Fibroblast of lung (primary cell): ENCODE data around the gene TMEM138. TPM values are rescaled to one million over a fixed set of nuclear protein-coding genes. Genes with fewer than 3 reads are reported as not detected.

Experiments
- DNase-seq, 2 donors: peaks; one replicate each; pipeline versions ENCODE4 v3.0.0 to v3.0.0-alpha.2; 2010; ENCODE audit warnings: low read depth in 2 of 2
- H2AFZ ChIP-seq: 2 replicates; pipeline ENCODE4 v1.5.1; 2012; ENCODE audit warnings: low read length, control low read depth, inconsistent platforms
- H3K27ac ChIP-seq: 2 replicates; pipeline ENCODE4 v1.5.1; 2011; ENCODE audit warnings: low read length, control low read depth; ENCODE audit not compliant: insufficient read depth
- H3K27me3 ChIP-seq: 2 replicates; pipeline ENCODE4 v1.5.1; 2011; ENCODE audit warnings: mild to moderate bottlenecking, low read length; ENCODE audit not compliant: control insufficient read depth, insufficient read depth
- H3K36me3 ChIP-seq: 2 replicates; pipeline ENCODE4 v1.5.1; 2011; ENCODE audit warnings: low read length; ENCODE audit not compliant: control insufficient read depth, insufficient read depth
- H3K4me1 ChIP-seq: 2 replicates; pipeline ENCODE4 v1.5.1; 2011; ENCODE audit warnings: low read length; ENCODE audit not compliant: control insufficient read depth, insufficient read depth; ENCODE audit errors: extremely low read depth
- H3K4me2 ChIP-seq: 2 replicates; pipeline ENCODE4 v1.5.1; 2011; ENCODE audit warnings: low read length, control low read depth; ENCODE audit not compliant: insufficient read depth; ENCODE audit errors: extremely low read depth
- H3K4me3 ChIP-seq, 4 experiments: fragments of 200-600 bp in 1 of 4; sonication (generic) in 1 of 4; replicated peaks in 1 of 4; 2 replicates each; pipeline ENCODE4 v1.5.1; 2011 to 2016; ENCODE audit warnings: low read length in 4 of 4, low read depth in 3 of 4, mild to moderate bottlenecking in 3 of 4, control low read depth in 2 of 4, inconsistent platforms in 1 of 4, mixed read lengths in 1 of 4; ENCODE audit not compliant: insufficient read depth in 1 of 4; ENCODE audit errors: control extremely low read depth in 1 of 4
- H3K79me2 ChIP-seq: 2 replicates; pipeline ENCODE4 v1.5.1; 2012; ENCODE audit warnings: mild to moderate bottlenecking, low read length, inconsistent platforms; ENCODE audit not compliant: control insufficient read depth, insufficient read depth
- H3K9ac ChIP-seq: 2 replicates; pipeline ENCODE4 v1.5.1; 2011; ENCODE audit warnings: mild to moderate bottlenecking, low read length, control low read depth; ENCODE audit not compliant: insufficient read depth
- H3K9me3 ChIP-seq: 2 replicates; pipeline ENCODE4 v1.5.1; 2012; ENCODE audit warnings: low read depth, low read length; ENCODE audit not compliant: control insufficient read depth, insufficient read depth
- H4K20me1 ChIP-seq: 2 replicates; pipeline ENCODE4 v1.5.1; 2011; ENCODE audit warnings: low read length; ENCODE audit not compliant: control insufficient read depth, insufficient read depth; ENCODE audit errors: extremely low read depth
- EZH2 ChIP-seq: IDR thresholded peaks from 2 replicates; pipeline ENCODE4 v1.5.1; 2012; ENCODE audit warnings: low read length, control low read depth, mild to moderate bottlenecking; ENCODE audit errors: missing control alignments
- polyA plus RNA-seq, 2 donors: library from polyadenylated mRNA; depleted of rRNA in 1 of 2; stranded (reverse) in 1 of 2; unstranded in 1 of 2; fragments of >200 nt; gene quantifications; 2 replicates each; pipeline ENCODE4 v1.2.1, GENCODE V29; 2011 to 2012; ENCODE audit warnings: missing spikeins in 1 of 2
- total RNA-seq: library from RNA; depleted of rRNA; stranded (reverse); fragments of >200 nt; gene quantifications from 2 replicates; pipeline ENCODE4 v1.2.1, GENCODE V29; 2014
- TF ChIP-seq, protein P1 (sequence below), 2 donors: IDR thresholded peaks in 1 of 2; conservative IDR thresholded peaks in 1 of 2; 1 replicate in 1 of 2; 2 replicates in 1 of 2; pipeline ENCODE4 v1.5.1; 2011 to 2012; ENCODE audit warnings: low read length in 2 of 2, control low read depth in 1 of 2, inconsistent platforms in 1 of 2, low read depth in 1 of 2, mild to moderate bottlenecking in 1 of 2

Gene TMEM138
- total and polyA plus RNA-seq, 2 donors (not counting 1 experiment from before 2014, with no cell fraction given): 30.2 to 95.9 TPM

GRCh38 chr11:61352038-61352437 is 10.1 kb upstream of the TMEM138 start:
- TF ChIP-seq EZH2: no peak
- TF ChIP-seq, protein P1, sequence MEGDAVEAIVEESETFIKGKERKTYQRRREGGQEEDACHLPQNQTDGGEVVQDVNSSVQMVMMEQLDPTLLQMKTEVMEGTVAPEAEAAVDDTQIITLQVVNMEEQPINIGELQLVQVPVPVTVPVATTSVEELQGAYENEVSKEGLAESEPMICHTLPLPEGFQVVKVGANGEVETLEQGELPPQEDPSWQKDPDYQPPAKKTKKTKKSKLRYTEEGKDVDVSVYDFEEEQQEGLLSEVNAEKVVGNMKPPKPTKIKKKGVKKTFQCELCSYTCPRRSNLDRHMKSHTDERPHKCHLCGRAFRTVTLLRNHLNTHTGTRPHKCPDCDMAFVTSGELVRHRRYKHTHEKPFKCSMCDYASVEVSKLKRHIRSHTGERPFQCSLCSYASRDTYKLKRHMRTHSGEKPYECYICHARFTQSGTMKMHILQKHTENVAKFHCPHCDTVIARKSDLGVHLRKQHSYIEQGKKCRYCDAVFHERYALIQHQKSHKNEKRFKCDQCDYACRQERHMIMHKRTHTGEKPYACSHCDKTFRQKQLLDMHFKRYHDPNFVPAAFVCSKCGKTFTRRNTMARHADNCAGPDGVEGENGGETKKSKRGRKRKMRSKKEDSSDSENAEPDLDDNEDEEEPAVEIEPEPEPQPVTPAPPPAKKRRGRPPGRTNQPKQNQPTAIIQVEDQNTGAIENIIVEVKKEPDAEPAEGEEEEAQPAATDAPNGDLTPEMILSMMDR (conservative IDR thresholded peaks at IDR 0.05 in 1 of 2, IDR thresholded peaks at IDR 0.05 in 1 of 2; ENCODE audit: low read depth in 1 of 2, low read length in 2 of 2): no peak
- Histone ChIP-seq H3K27me3 (no peaks in the 10 kb centered on the region), H4K20me1 (no peaks in the 10 kb centered on the region), H2AFZ (no peak overlapping the region), H3K27ac (no peak overlapping the region), H3K4me2 (no peak overlapping the region), H3K36me3 (peaks cover 20% of the 10 kb centered on the region), H3K79me2 (no peaks in the 10 kb centered on the region), H3K9ac (no peak overlapping the region), H3K9me3 (no peaks in the 10 kb centered on the region), H3K4me3 (no peak overlapping the region), H3K4me1 (no peaks in the 10 kb centered on the region)
- DNase-seq: no peak

DNA sequence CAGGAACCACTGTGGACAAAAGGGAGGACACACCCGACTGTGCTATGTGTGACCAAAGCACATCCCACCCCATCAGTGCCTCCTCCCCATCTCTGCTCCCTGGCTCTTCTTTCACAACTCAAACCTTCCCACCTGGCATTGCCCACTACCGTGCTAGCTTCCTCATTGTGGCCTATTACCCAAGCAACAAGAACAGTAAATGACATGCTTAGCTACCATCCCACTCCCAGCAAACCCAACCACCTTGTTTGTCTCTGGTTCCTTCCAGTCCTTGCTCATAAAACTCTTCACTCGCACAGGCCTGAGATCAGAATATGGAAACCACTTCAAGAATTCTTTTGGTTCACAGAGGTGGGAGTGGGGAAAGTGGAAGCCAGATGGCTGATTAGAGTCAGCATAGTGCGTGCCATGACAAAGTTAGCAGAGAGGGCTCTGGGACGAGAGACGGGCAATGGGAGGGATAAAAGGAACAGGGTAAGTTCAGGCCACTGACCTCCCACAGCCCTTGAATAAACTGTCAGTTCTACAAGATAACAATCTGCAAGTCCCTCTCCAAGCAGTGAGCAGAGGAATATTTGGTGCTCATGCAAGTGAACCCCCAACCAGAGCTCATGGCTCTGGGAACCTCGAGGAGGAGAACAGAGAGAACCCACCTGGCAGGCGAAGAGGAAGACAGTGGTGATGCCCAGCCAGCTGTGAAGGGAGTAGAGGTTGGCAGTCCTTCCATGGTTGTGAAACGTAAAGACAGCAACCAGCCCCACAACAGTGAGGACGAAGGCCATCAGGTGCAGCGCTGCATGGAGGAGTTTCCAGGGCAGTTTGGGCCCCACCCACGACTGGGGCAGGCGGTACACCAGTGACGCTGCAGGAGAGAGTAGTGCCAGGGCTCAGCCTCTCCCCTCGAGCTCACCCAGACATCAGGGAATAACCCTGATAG is 8.8 kb upstream of the TMEM138 start:
- no peak overlapping the region for H2AFZ ChIP-seq
- DNase-seq: no peak
- H4K20me1 ChIP-seq: no peaks in the 10 kb centered on the region
- no peak overlapping the region for H3K4me3 ChIP-seq
- no peaks in the 10 kb centered on the region for H3K4me1 ChIP-seq
- H3K27ac ChIP-seq: no peak overlapping the region
- H3K79me2 ChIP-seq: no peaks in the 10 kb centered on the region
- peaks cover 18% of the 10 kb centered on the region for H3K36me3 ChIP-seq
- H3K4me2 ChIP-seq: no peak overlapping the region
- H3K9ac ChIP-seq: no peak overlapping the region
- no peaks in the 10 kb centered on the region for H3K9me3 ChIP-seq
- TF ChIP-seq EZH2: no peak
- TF ChIP-seq, protein P1 (conservative IDR thresholded peaks at IDR 0.05 in 1 of 2, IDR thresholded peaks at IDR 0.05 in 1 of 2; ENCODE audit: low read depth in 1 of 2, low read length in 2 of 2): no peak
- H3K27me3 ChIP-seq: no peaks in the 10 kb centered on the region

- Histone ChIP-seq H2AFZ (no peak overlapping the region), H3K4me2 (no peak overlapping the region), H4K20me1 (no peaks in the 10 kb centered on the region), H3K9ac (no peak overlapping the region), H3K36me3 (peaks cover 16% of the 10 kb centered on the region), H3K4me3 (no peak overlapping the region), H3K27me3 (no peaks in the 10 kb centered on the region), H3K4me1 (no peaks in the 10 kb centered on the region), H3K27ac (no peak overlapping the region), H3K79me2 (no peaks in the 10 kb centered on the region), H3K9me3 (no peaks in the 10 kb centered on the region)
- TF ChIP-seq EZH2: no peak
- TF ChIP-seq, protein P1 (conservative IDR thresholded peaks at IDR 0.05 in 1 of 2, IDR thresholded peaks at IDR 0.05 in 1 of 2; ENCODE audit: low read depth in 1 of 2, low read length in 2 of 2): no peak
- no peak for DNase-seq
Measured at GRCh38 chr11:61354208-61354607, 8.0 kb upstream of the TMEM138 start.
